K562 (cell line): ENCODE data around the gene MTSS2. TPM values are rescaled to one million over a fixed set of nuclear protein-coding genes. Genes with fewer than 3 reads are reported as not detected.

ENCODE experiments used
- ATAC-seq: fragments of 200-7000 bp; cut with Tn5 transposase; 3 replicates; pipeline ENCODE4 v1.9.1; 2020; ENCODE audit warnings: moderate library complexity
- BruUV-seq: library from RNA; stranded (reverse); fragments of 400-500 nt; replicated peaks from 2 replicates; lab custom pipeline; 2021; lab: Mats Ljungman, UMichigan
- CTCF ChIA-PET: fragments of 300-600 bp; formaldehyde crosslinking; extraction: SDS; loops from one replicate; lab custom pipeline; 2021; ENCODE audit warnings: low intra/inter-chr PET ratio; lab: Yijun Ruan, JAX
- POLR2A ChIA-PET: fragments of 300-600, 350-650 bp; sonication (Branson Sonifier 250); formaldehyde crosslinking; extraction: SDS; loops from one replicate; lab custom pipeline; 2021; ENCODE audit warnings: antibody characterized with exemption, inconsistent platforms; lab: Yijun Ruan, JAX
- DNase-seq, 4 experiments: peaks; one replicate each; pipeline versions ENCODE4 v3.0.0 to v3.0.0-alpha.2; 2011 to 2018; ENCODE audit warnings: low spot score in 3 of 4, mixed read lengths in 3 of 4; ENCODE audit errors: extremely low read depth in 1 of 4
- FAIRE-seq: peaks from 2 replicates; lab custom pipeline; 2011; peaks lifted over from hg19 to GRCh38; lab: Jason Lieb, UNC
- H2AFZ ChIP-seq: 2 replicates; pipeline ENCODE4 v1.6.0; 2011; ENCODE audit warnings: low read depth, low read length, control low read depth, inconsistent platforms
- H3K27ac ChIP-seq: fragments of 200-600 bp; 3 replicates; pipeline ENCODE4 v1.8.0; 2011; ENCODE audit warnings: low read depth, mild to moderate bottlenecking, control low read depth, inconsistent platforms, low read length, moderate library complexity, mixed read lengths; ENCODE audit errors: extremely low read depth
- H3K27me3 ChIP-seq, 2 experiments: fragments of 300-600 bp in 1 of 2; 2 replicates in 1 of 2; 3 replicates in 1 of 2; pipeline versions ENCODE4 v1.6.0 to v1.8.0; 2011; ENCODE audit warnings: inconsistent platforms in 2 of 2, low read length in 2 of 2, mild to moderate bottlenecking in 1 of 2, mixed read lengths in 1 of 2, moderate library complexity in 1 of 2; ENCODE audit not compliant: control insufficient read depth in 2 of 2, insufficient read depth in 2 of 2
- H3K36me3 ChIP-seq: fragments of 300-600 bp; 3 replicates; pipeline ENCODE4 v1.8.0; 2011; ENCODE audit warnings: mild to moderate bottlenecking, low read length, inconsistent platforms; ENCODE audit not compliant: control insufficient read depth, insufficient read depth
- H3K4me1 ChIP-seq, 2 experiments: fragments of 200-600 bp in 1 of 2; replicated peaks in 1 of 2; 2 replicates in 1 of 2; 3 replicates in 1 of 2; pipeline versions ENCODE4 v1.5.1 to v1.8.0; 2011; ENCODE audit warnings: inconsistent platforms in 2 of 2, low read length in 2 of 2, mild to moderate bottlenecking in 1 of 2, mixed read lengths in 1 of 2, moderate library complexity in 1 of 2; ENCODE audit not compliant: control insufficient read depth in 2 of 2, insufficient read depth in 2 of 2
- H3K4me2 ChIP-seq: 2 replicates; pipeline ENCODE4 v1.6.1; 2011; ENCODE audit warnings: low read length, control low read depth, inconsistent platforms, mixed read lengths; ENCODE audit not compliant: insufficient read depth
- H3K4me3 ChIP-seq: fragments of 200-600 bp; sonication (generic), shearing (Covaris generic); 2 replicates; pipeline ENCODE4 v1.5.1; 2016; ENCODE audit warnings: control low read depth, inconsistent platforms
- H3K79me2 ChIP-seq: fragments of 200-600 bp; 3 replicates; pipeline ENCODE4 v1.8.0; 2011; ENCODE audit warnings: low read length, inconsistent platforms; ENCODE audit not compliant: control insufficient read depth, insufficient read depth
- H3K9ac ChIP-seq, 2 experiments: 2 replicates each; pipeline versions ENCODE4 v1.6.0 to v1.6.1; 2011; ENCODE audit warnings: low read depth in 2 of 2, low read length in 2 of 2, control low read depth in 1 of 2, inconsistent platforms in 1 of 2, mild to moderate bottlenecking in 1 of 2, mixed read lengths in 1 of 2; ENCODE audit not compliant: insufficient read depth in 1 of 2
- H3K9me1 ChIP-seq: one replicate; pipeline ENCODE4 v1.6.0; 2011; ENCODE audit warnings: inconsistent platforms, mild to moderate bottlenecking, low read length, moderate library complexity; ENCODE audit not compliant: control insufficient read depth, insufficient read depth
- H3K9me3 ChIP-seq: replicated peaks from 2 replicates; pipeline ENCODE4 v1.5.1; 2011; ENCODE audit warnings: low read depth, low read length, inconsistent platforms; ENCODE audit not compliant: control insufficient read depth, insufficient read depth
- H4K20me1 ChIP-seq: replicated peaks from 2 replicates; pipeline ENCODE4 v1.6.1; 2011; ENCODE audit warnings: low read length, inconsistent platforms, mixed read lengths; ENCODE audit not compliant: control insufficient read depth, insufficient read depth
- CBFA2T2 ChIP-seq: fragments of 450-650 bp; conservative IDR thresholded peaks from 2 replicates; pipeline ENCODE4 v1.6.1; 2017; ENCODE audit warnings: mild to moderate bottlenecking
- CBX5 ChIP-seq: IDR thresholded peaks from 2 replicates; pipeline ENCODE4 v1.6.1; 2014; ENCODE audit warnings: low read depth, borderline replicate concordance
- COPS2 ChIP-seq: fragments of 450-650 bp; conservative IDR thresholded peaks from 2 replicates; pipeline ENCODE4 v1.6.1; 2016; ENCODE audit warnings: mild to moderate bottlenecking, moderate library complexity
- CREM ChIP-seq: IDR thresholded peaks from 2 replicates; pipeline ENCODE4 v1.6.1; 2014; ENCODE audit warnings: antibody characterized with exemption, low read depth
- EGR1 ChIP-seq: fragments of 450-650 bp; conservative IDR thresholded peaks from 2 replicates; pipeline ENCODE4 v1.6.1; 2017; ENCODE audit warnings: mild to moderate bottlenecking
- ERF ChIP-seq: fragments of 450-650 bp; formaldehyde crosslinking; IDR thresholded peaks from 2 replicates; pipeline ENCODE4 v1.4.0; 2020; ENCODE audit warnings: mild to moderate bottlenecking, mixed read lengths
- HNRNPL ChIP-seq: fragments of 200-400 bp; formaldehyde crosslinking; IDR thresholded peaks from 2 replicates; pipeline ENCODE4 v1.6.1; 2017; ENCODE audit warnings: low read depth, mild to moderate bottlenecking, low read length
- LCOR ChIP-seq: sonication (generic); formaldehyde crosslinking; IDR thresholded peaks from 2 replicates; pipeline ENCODE4 v1.8.0; 2022; ENCODE audit warnings: mild to moderate bottlenecking, missing genetic modification reagents
- NFXL1 ChIP-seq: fragments of 450-650 bp; formaldehyde crosslinking; IDR thresholded peaks from 2 replicates; pipeline ENCODE4 v1.4.0; 2021; ENCODE audit warnings: mild to moderate bottlenecking
- NUFIP1 ChIP-seq: fragments of 450-650 bp; IDR thresholded peaks from 2 replicates; pipeline ENCODE4 v1.6.1; 2018; ENCODE audit not compliant: partially characterized antibody
- RBM25 ChIP-seq: fragments of 200-400 bp; formaldehyde crosslinking; IDR thresholded peaks from 2 replicates; pipeline ENCODE4 v1.6.1; 2018; ENCODE audit warnings: low read length, low read depth, moderate library complexity; ENCODE audit not compliant: severe bottlenecking
- SMAD2 ChIP-seq: fragments of 150-350 bp; IDR thresholded peaks from 2 replicates; pipeline ENCODE4 v1.6.1; 2014; ENCODE audit warnings: low read depth, mild to moderate bottlenecking, low read length
- SMAD4 ChIP-seq: fragments of 250-450 bp; sonication (Bioruptor Pico); conservative IDR thresholded peaks from 2 replicates; pipeline ENCODE4 v1.8.0; 2021; ENCODE audit warnings: inconsistent platforms, mild to moderate bottlenecking, moderate library complexity
- SPI1 ChIP-seq: IDR thresholded peaks from 2 replicates; pipeline ENCODE4 v1.6.1; 2011; ENCODE audit warnings: low read depth, low read length, control low read depth, borderline replicate concordance
- TEAD1 ChIP-seq, 2 experiments: fragments of 450-650 bp in 1 of 2; sonication (generic) in 1 of 2; formaldehyde crosslinking; IDR thresholded peaks; 2 replicates each; pipeline versions ENCODE4 v1.4.0 to v1.8.0; 2020 to 2022; ENCODE audit warnings: mild to moderate bottlenecking in 2 of 2, missing genetic modification reagents in 1 of 2
- YY1 ChIP-seq, 3 experiments: IDR thresholded peaks; 2 replicates each; pipeline ENCODE4 v1.6.1; 2011; ENCODE audit warnings: low read length in 2 of 3, mild to moderate bottlenecking in 2 of 3, moderate library complexity in 2 of 3, borderline replicate concordance in 1 of 3, control low read depth in 1 of 3, low read depth in 1 of 3; ENCODE audit not compliant: insufficient read depth in 3 of 3, insufficient replicate concordance in 2 of 3, control insufficient read depth in 1 of 3, insufficient read length in 1 of 3; ENCODE audit errors: extremely low read depth in 1 of 3
- ZC3H8 ChIP-seq: fragments of 450-650 bp; IDR thresholded peaks from 2 replicates; pipeline ENCODE4 v1.6.1; 2017
- ZFP30 ChIP-seq: fragments of 250-450 bp; sonication (Bioruptor Pico); IDR thresholded peaks from 2 replicates; pipeline ENCODE4 v1.8.0; 2022; ENCODE audit warnings: moderate library complexity, mild to moderate bottlenecking, inconsistent platforms, borderline replicate concordance
- WGBS: fragments of 100-300 bp; shearing (Covaris generic); methylation state at CpG from one replicate; pipeline ENCODE4 v1.1.6; 2016; ENCODE audit warnings: low coverage, mixed read lengths; ENCODE audit not compliant: insufficient coverage; ENCODE audit errors: missing lambda C conversion rate; 5-methylcytosine and 5-hydroxymethylcytosine counted together
- in situ Hi-C: fragments of 300-500 bp; cut with MboI; formaldehyde crosslinking; loops from 4 replicates; pipeline ENCODE4 v1.15.0; 2018; ENCODE audit warnings: inconsistent platforms, mixed read lengths
- intact Hi-C: fragments of 100-400 bp; cut with micrococcal nuclease; formaldehyde crosslinking; loops from 2 replicates; pipeline ENCODE4 v1.14.2; 2022
- polyA plus RNA-seq, 8 experiments: library from polyadenylated mRNA; depleted of rRNA in 4 of 8; stranded (reverse) in 5 of 8; unstranded in 3 of 8; fragments of >200 nt; fragmentation: Nextera tagmentation in 2 of 8; fragmentation: Illumina TruSeq in 1 of 8; extraction: Ambion mirVana in 2 of 8; extraction: Trizol in 1 of 8; gene quantifications; 2 replicates each; pipeline versions ENCODE4 v1.2.1 to v1.2.3, GENCODE V29; 2011 to 2014; ENCODE audit warnings: inconsistent platforms in 1 of 8, missing spikeins in 1 of 8
- total RNA-seq, 7 experiments: library from RNA; depleted of rRNA in 6 of 7; stranded (reverse); fragments of >200 nt in 6 of 7; fragmentation: Illumina TruSeq in 2 of 7; extraction: Trizol in 2 of 7; gene quantifications; 2 replicates each; pipeline versions ENCODE4 v1.2.1 to v1.2.3, GENCODE V29; 2011 to 2021; ENCODE audit warnings: low replicate concordance in 1 of 7
- TF ChIP-seq, protein P1 (sequence below): sonication (generic); formaldehyde crosslinking; IDR thresholded peaks from 2 replicates; pipeline ENCODE4 v1.8.0; 2022; ENCODE audit warnings: missing genetic modification reagents, mild to moderate bottlenecking, borderline replicate concordance
- TF ChIP-seq, protein P2 (sequence below), 2 experiments: fragments of 450-650 bp; conservative IDR thresholded peaks; 2 replicates each; pipeline ENCODE4 v1.6.1; 2017; ENCODE audit warnings: mild to moderate bottlenecking in 2 of 2, moderate library complexity in 2 of 2

The MTSS2 gene
- total and polyA plus RNA-seq, 9 of the 15 experiments (the other 6 are each of a cell fraction or from before 2014, with no cell fraction given), result 0.11 to 60.3 (median 16.9) TPM

DNA sequence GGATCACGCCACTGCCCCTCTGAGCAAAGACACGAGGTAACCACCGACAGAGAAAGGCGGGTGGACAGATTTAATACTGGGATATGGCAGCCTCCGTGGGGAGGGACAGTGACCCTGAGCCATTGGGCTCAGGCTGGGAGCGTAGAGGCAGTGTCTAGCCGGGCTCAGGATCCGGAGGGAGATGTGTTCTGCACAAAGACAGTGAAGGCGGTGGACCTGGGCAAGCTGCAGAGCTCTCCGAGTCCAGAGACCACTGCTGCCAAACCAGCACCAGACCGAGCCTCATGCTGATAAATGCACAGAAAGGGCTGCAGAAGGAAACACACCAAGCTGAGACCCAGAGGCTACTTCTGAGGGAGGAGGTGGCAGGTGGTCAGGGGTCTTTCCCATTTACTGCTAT lies 26.5 kb upstream of the MTSS2 start:
- ChIA-PET CTCF (no interaction called here), POLR2A (interaction anchor here (0.6 kb wide), 1 partner anchor 683 kb away, joined by 3 read pairs; no protein-coding TSS in a partner anchor)
- FAIRE-seq, result no peak

More for the DNA sequence above, 26.5 kb upstream of the MTSS2 start:
- Histone ChIP-seq H4K20me1 (no peaks in the 10 kb centered on the region), H3K79me2 (no peaks in the 10 kb centered on the region), H3K9ac (peak overlapping the region in 1 of 2 experiments; percentile 3; a peak in 2 of 4 replicates), H3K27me3 (no peaks in the 10 kb centered on the region), H3K4me3 (no peak overlapping the region), H3K4me1 (peaks cover 2 to 14% of the 10 kb centered on the region in 2 experiments; a peak in 3 of 5 replicates), H3K9me1 (peaks cover 3% of the 10 kb centered on the region), H3K36me3 (peaks cover 5% of the 10 kb centered on the region; the same call in 1 of the 3 replicates), H2AFZ (no peak overlapping the region), H3K4me2 (no peak overlapping the region), H3K9me3 (no peaks in the 10 kb centered on the region), H3K27ac (no peak overlapping the region)
- BruUV-seq, result no TSS peak
- ATAC-seq (no peak), DNase-seq (no peak)
- intact Hi-C loops, result no loop called here
- WGBS, result 70% methylated on average over 11 of the region's 11 CpGs
- in situ Hi-C loops, result no loop called here
- TF ChIP-seq SMAD4 (no peak), SMAD2 (no peak), ERF (CRISPR knock-in tag) (no peak), EGR1 (no peak), ZFP30 (CRISPR knock-in tag) (no peak), TEAD1 (CRISPR knock-in tag; IDR thresholded peaks at IDR 0.05) (no peak), NUFIP1 (no peak), CBFA2T2 (no peak), YY1 (IDR thresholded peaks at IDR 0.05; ENCODE audit: borderline replicate concordance in 1 of 3, control insufficient read depth in 1 of 3, extremely low read depth in 1 of 3, insufficient read depth in 3 of 3, insufficient read length in 1 of 3, insufficient replicate concordance in 2 of 3, low read depth in 1 of 3, low read length in 2 of 3) (no peak), CREM (no peak), LCOR (CRISPR knock-in tag) (no peak), COPS2 (no peak), RBM25 (no peak), SPI1 (no peak), HNRNPL (no peak), CBX5 (no peak), ZC3H8 (no peak), NFXL1 (CRISPR knock-in tag) (no peak)
- TF ChIP-seq, protein P1, sequence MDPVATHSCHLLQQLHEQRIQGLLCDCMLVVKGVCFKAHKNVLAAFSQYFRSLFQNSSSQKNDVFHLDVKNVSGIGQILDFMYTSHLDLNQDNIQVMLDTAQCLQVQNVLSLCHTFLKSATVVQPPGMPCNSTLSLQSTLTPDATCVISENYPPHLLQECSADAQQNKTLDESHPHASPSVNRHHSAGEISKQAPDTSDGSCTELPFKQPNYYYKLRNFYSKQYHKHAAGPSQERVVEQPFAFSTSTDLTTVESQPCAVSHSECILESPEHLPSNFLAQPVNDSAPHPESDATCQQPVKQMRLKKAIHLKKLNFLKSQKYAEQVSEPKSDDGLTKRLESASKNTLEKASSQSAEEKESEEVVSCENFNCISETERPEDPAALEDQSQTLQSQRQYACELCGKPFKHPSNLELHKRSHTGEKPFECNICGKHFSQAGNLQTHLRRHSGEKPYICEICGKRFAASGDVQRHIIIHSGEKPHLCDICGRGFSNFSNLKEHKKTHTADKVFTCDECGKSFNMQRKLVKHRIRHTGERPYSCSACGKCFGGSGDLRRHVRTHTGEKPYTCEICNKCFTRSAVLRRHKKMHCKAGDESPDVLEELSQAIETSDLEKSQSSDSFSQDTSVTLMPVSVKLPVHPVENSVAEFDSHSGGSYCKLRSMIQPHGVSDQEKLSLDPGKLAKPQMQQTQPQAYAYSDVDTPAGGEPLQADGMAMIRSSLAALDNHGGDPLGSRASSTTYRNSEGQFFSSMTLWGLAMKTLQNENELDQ (CRISPR knock-in tag), result no peak
- TF ChIP-seq, protein P2, sequence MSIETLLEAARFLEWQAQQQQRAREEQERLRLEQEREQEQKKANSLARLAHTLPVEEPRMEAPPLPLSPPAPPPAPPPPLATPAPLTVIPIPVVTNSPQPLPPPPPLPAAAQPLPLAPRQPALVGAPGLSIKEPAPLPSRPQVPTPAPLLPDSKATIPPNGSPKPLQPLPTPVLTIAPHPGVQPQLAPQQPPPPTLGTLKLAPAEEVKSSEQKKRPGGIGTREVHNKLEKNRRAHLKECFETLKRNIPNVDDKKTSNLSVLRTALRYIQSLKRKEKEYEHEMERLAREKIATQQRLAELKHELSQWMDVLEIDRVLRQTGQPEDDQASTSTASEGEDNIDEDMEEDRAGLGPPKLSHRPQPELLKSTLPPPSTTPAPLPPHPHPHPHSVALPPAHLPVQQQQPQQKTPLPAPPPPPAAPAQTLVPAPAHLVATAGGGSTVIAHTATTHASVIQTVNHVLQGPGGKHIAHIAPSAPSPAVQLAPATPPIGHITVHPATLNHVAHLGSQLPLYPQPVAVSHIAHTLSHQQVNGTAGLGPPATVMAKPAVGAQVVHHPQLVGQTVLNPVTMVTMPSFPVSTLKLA (conservative IDR thresholded peaks at IDR 0.05), result no peak
